ENCODE measurements around the gene UBE2I.

Gene UBE2I

GRCh38 chr16:1330931-1331711, 21.7 kb downstream of the UBE2I start:
- no peak for DNase-seq

- DNase-seq: no peak
Measured at GRCh38 chr16:1331712-1332617, 22.5 kb downstream of the UBE2I start.

- no peak for DNase-seq
Measured at GRCh38 chr16:1332618-1333148, 23.2 kb downstream of the UBE2I start.

- peak; percentile 21 for DNase-seq
Measured at GRCh38 chr16:1333149-1333812, 23.8 kb downstream of the UBE2I start, which contains the start of gene BAIAP3. BAIAP3 (plus strand) TSS chr16:1333645; CDS start chr16:1338550, 4,905 bp downstream.

GRCh38 chr16:1333854-1334700, 24.6 kb downstream of the UBE2I start:
- no peak for DNase-seq

GRCh38 chr16:1334739-1335138, 25.3 kb downstream of the UBE2I start:
- no peak for DNase-seq

GRCh38 chr16:1335211-1335971, 26.0 kb downstream of the UBE2I start:
- no peak for DNase-seq

- DNase-seq: no peak
Measured at GRCh38 chr16:1335996-1336395, 26.6 kb downstream of the UBE2I start.

GRCh38 chr16:1336619-1337018, 27.2 kb downstream of the UBE2I start:
- DNase-seq: no peak

GRCh38 chr16:1337486-1337885, 28.1 kb downstream of the UBE2I start:
- DNase-seq: no peak

- DNase-seq: no peak
Measured at GRCh38 chr16:1338119-1338730, 28.8 kb downstream of the UBE2I start.

GRCh38 chr16:1338855-1339675, 29.6 kb downstream of the UBE2I start:
- DNase-seq: no peak

- DNase-seq: no peak
Measured at GRCh38 chr16:1340730-1341494, 31.5 kb downstream of the UBE2I start.

- no peak for DNase-seq
Measured at GRCh38 chr16:1341495-1342420, 32.3 kb downstream of the UBE2I start.

- DNase-seq: peak; percentile 72
Measured at GRCh38 chr16:1342526-1343427, 33.3 kb downstream of the UBE2I start.

- DNase-seq: no peak
Measured at GRCh38 chr16:1343428-1344242, 34.2 kb downstream of the UBE2I start.
